ENCODE data around the gene PARD3B.

GRCh38 chr2:205017912-205018311 lies 472.6 kb downstream of the PARD3B start:
- TF ChIP-seq, protein P1, sequence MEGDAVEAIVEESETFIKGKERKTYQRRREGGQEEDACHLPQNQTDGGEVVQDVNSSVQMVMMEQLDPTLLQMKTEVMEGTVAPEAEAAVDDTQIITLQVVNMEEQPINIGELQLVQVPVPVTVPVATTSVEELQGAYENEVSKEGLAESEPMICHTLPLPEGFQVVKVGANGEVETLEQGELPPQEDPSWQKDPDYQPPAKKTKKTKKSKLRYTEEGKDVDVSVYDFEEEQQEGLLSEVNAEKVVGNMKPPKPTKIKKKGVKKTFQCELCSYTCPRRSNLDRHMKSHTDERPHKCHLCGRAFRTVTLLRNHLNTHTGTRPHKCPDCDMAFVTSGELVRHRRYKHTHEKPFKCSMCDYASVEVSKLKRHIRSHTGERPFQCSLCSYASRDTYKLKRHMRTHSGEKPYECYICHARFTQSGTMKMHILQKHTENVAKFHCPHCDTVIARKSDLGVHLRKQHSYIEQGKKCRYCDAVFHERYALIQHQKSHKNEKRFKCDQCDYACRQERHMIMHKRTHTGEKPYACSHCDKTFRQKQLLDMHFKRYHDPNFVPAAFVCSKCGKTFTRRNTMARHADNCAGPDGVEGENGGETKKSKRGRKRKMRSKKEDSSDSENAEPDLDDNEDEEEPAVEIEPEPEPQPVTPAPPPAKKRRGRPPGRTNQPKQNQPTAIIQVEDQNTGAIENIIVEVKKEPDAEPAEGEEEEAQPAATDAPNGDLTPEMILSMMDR (conservative IDR thresholded peaks at IDR 0.05; ENCODE audit: low read depth in 2 of 2), result no peak
- TF ChIP-seq, protein P2, sequence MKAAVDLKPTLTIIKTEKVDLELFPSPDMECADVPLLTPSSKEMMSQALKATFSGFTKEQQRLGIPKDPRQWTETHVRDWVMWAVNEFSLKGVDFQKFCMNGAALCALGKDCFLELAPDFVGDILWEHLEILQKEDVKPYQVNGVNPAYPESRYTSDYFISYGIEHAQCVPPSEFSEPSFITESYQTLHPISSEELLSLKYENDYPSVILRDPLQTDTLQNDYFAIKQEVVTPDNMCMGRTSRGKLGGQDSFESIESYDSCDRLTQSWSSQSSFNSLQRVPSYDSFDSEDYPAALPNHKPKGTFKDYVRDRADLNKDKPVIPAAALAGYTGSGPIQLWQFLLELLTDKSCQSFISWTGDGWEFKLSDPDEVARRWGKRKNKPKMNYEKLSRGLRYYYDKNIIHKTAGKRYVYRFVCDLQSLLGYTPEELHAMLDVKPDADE (IDR thresholded peaks at IDR 0.05), result no peak
- TF ChIP-seq JUNB (IDR thresholded peaks at IDR 0.05; ENCODE audit: unreplicated experiment), result no peak
- TF ChIP-seq EZH2phosphoT487 (IDR thresholded peaks at IDR 0.05; ENCODE audit: unreplicated experiment), result no peak
